Stimulated activated CD4-positive, alpha-beta T cell treated with anti-CD3 and anti-CD28 coated beads, Interleukin-1b, Interleukin-23, amount 100 ng/mL, for 24 hours (primary cell): ENCODE results near the gene EDN2.

Experiments
- DNase-seq, 4 experiments: peaks; one replicate each; pipeline ENCODE4 v3.0.0-alpha.2; 2020; ENCODE audit warnings: low read depth in 4 of 4, low spot score in 1 of 4

The EDN2 gene

GRCh38 chr1:41498804-41499203 lies 14.3 kb upstream of the EDN2 start:
- no peak for DNase-seq

- DNase-seq, result no peak
Observed at GRCh38 chr1:41498391-41498790, 13.9 kb upstream of the EDN2 start.

- DNase-seq, result no peak
Observed at GRCh38 chr1:41497461-41498030, 13.1 kb upstream of the EDN2 start.

GRCh38 chr1:41497056-41497440 lies 12.6 kb upstream of the EDN2 start:
- DNase-seq, result no peak

GRCh38 chr1:41496080-41497055 lies 11.9 kb upstream of the EDN2 start:
- peak in 2 of 4 experiments; percentile 32 to 53 for DNase-seq

- DNase-seq, result no peak
Observed at GRCh38 chr1:41495210-41495948, 10.9 kb upstream of the EDN2 start.

GRCh38 chr1:41494351-41495209 lies 10.1 kb upstream of the EDN2 start:
- DNase-seq, result no peak

- no peak for DNase-seq
Observed at GRCh38 chr1:41493626-41494350, 9.3 kb upstream of the EDN2 start.

- DNase-seq, result no peak
Observed at GRCh38 chr1:41493117-41493536, 8.6 kb upstream of the EDN2 start.

- DNase-seq, result peak in 3 of 4 experiments; percentile 21 to 41 (median 33)
Observed at GRCh38 chr1:41492341-41492848, 7.9 kb upstream of the EDN2 start.

- DNase-seq, result no peak
Observed at GRCh38 chr1:41490911-41491310, 6.4 kb upstream of the EDN2 start.

- no peak for DNase-seq
Observed at GRCh38 chr1:41489561-41489960, 5.1 kb upstream of the EDN2 start.

GRCh38 chr1:41488040-41488951 lies 3.8 kb upstream of the EDN2 start:
- no peak for DNase-seq

GRCh38 chr1:41487126-41488039 lies 2.9 kb upstream of the EDN2 start:
- DNase-seq, result no peak

- no peak for DNase-seq
Observed at GRCh38 chr1:41486371-41487125, 2.1 kb upstream of the EDN2 start.

- DNase-seq, result no peak
Observed at GRCh38 chr1:41486053-41486370, 1.5 kb upstream of the EDN2 start.

- no peak for DNase-seq
Observed at GRCh38 chr1:41485605-41486004, 1.1 kb upstream of the EDN2 start.
